Hepatocyte (in vitro differentiated cells): ENCODE measurements around the gene DMBT1. TPM values are rescaled to one million over a fixed set of nuclear protein-coding genes. Genes with fewer than 3 reads are reported as not detected.

Experiments used
- DNase-seq: peaks from one replicate; pipeline ENCODE4 v3.0.0-alpha.2; 2016; ENCODE audit warnings: low spot score
- H2AFZ ChIP-seq: fragments of 200-600 bp; sonication (generic); 2 replicates; pipeline ENCODE4 v1.6.0; 2016; ENCODE audit warnings: antibody characterized with exemption, mild to moderate bottlenecking
- H3K27ac ChIP-seq: fragments of 200-600 bp; sonication (generic); 2 replicates; pipeline ENCODE4 v1.5.1; 2016; ENCODE audit warnings: mild to moderate bottlenecking
- H3K27me3 ChIP-seq: fragments of 200-600 bp; sonication (generic); 2 replicates; pipeline ENCODE4 v1.6.1; 2016
- H3K36me3 ChIP-seq: fragments of 200-600 bp; sonication (generic); replicated peaks from 2 replicates; pipeline ENCODE4 v1.5.1; 2016; ENCODE audit warnings: low read depth; ENCODE audit not compliant: insufficient read depth
- H3K4me1 ChIP-seq: fragments of 200-600 bp; sonication (generic); 2 replicates; pipeline ENCODE4 v1.5.1; 2016; ENCODE audit warnings: mild to moderate bottlenecking, moderate library complexity; ENCODE audit not compliant: insufficient read depth
- H3K4me2 ChIP-seq: fragments of 200-600 bp; sonication (generic); 2 replicates; pipeline ENCODE4 v1.6.0; 2016
- H3K4me3 ChIP-seq: fragments of 200-600 bp; sonication (generic); 2 replicates; pipeline ENCODE4 v1.5.1; 2016; ENCODE audit warnings: mild to moderate bottlenecking
- H3K79me2 ChIP-seq: fragments of 200-600 bp; sonication (generic); 2 replicates; pipeline ENCODE4 v1.6.0; 2017; ENCODE audit warnings: mild to moderate bottlenecking
- H3K9me2 ChIP-seq: fragments of 200-600 bp; sonication (generic); replicated peaks from 2 replicates; pipeline ENCODE4 v1.6.0; 2017; ENCODE audit warnings: mild to moderate bottlenecking; ENCODE audit not compliant: insufficient read depth
- H3K9me3 ChIP-seq: fragments of 200-600 bp; sonication (generic); 2 replicates; pipeline ENCODE4 v1.5.1; 2016; ENCODE audit warnings: low read depth, mild to moderate bottlenecking
- H4K20me1 ChIP-seq: fragments of 200-600 bp; sonication (generic); 2 replicates; pipeline ENCODE4 v1.6.0; 2016; ENCODE audit warnings: mild to moderate bottlenecking; ENCODE audit not compliant: insufficient read depth, poor library complexity, severe bottlenecking
- EZH2 ChIP-seq: fragments of 200-600 bp; sonication (generic); IDR thresholded peaks from 2 replicates; pipeline ENCODE4 v1.6.1; 2016; ENCODE audit warnings: antibody characterized with exemption, mild to moderate bottlenecking, borderline replicate concordance
- EZH2phosphoT487 ChIP-seq: fragments of 200-600 bp; sonication (generic); IDR thresholded peaks from one replicate; pipeline ENCODE4 v1.6.1; 2018; ENCODE audit warnings: antibody characterized with exemption, mild to moderate bottlenecking, low read depth, moderate library complexity; ENCODE audit not compliant: unreplicated experiment, severe bottlenecking
- WGBS: methylation state at CpG from one replicate; pipeline ENCODE4 v1.1.6; 2016; ENCODE audit warnings: low lambda C conversion rate; ENCODE audit errors: missing lambda C conversion rate; 5-methylcytosine and 5-hydroxymethylcytosine counted together
- polyA plus RNA-seq: library from polyadenylated mRNA; unstranded; fragments of >200 nt; fragmentation: Nextera tagmentation; extraction: Ambion mirVana; gene quantifications from 2 replicates; pipeline ENCODE4 v1.2.1, GENCODE V29; 2016
- total RNA-seq: library from RNA; depleted of rRNA; stranded (reverse); fragments of >200 nt; gene quantifications from 2 replicates; pipeline ENCODE4 v1.2.3, GENCODE V29; 2014
- TF ChIP-seq, protein P1 (sequence below): fragments of 200-600 bp; sonication (generic); IDR thresholded peaks from 2 replicates; pipeline ENCODE4 v1.5.1; 2016; ENCODE audit warnings: antibody characterized with exemption, mild to moderate bottlenecking; ENCODE audit not compliant: poor library complexity

DMBT1 gene
- total and polyA plus RNA-seq, 2 experiments from 2014 or later = 1.5 TPM; not detected in 1

GRCh38 chr10:122665329-122665860 lies 104.8 kb downstream of the DMBT1 start:
- Histone ChIP-seq H3K4me1 (no peaks in the 10 kb centered on the region), H3K9me3 (no peaks in the 10 kb centered on the region), H3K27me3 (peaks cover 14% of the 10 kb centered on the region), H4K20me1 (no peaks in the 10 kb centered on the region), H3K27ac (no peak overlapping the region), H3K79me2 (no peaks in the 10 kb centered on the region), H2AFZ (no peak overlapping the region), H3K36me3 (no peaks in the 10 kb centered on the region), H3K4me3 (no peak overlapping the region), H3K4me2 (no peak overlapping the region), H3K9me2 (no peaks in the 10 kb centered on the region)
- no peak for TF ChIP-seq EZH2phosphoT487
- no peak for TF ChIP-seq EZH2
- TF ChIP-seq, protein P1, sequence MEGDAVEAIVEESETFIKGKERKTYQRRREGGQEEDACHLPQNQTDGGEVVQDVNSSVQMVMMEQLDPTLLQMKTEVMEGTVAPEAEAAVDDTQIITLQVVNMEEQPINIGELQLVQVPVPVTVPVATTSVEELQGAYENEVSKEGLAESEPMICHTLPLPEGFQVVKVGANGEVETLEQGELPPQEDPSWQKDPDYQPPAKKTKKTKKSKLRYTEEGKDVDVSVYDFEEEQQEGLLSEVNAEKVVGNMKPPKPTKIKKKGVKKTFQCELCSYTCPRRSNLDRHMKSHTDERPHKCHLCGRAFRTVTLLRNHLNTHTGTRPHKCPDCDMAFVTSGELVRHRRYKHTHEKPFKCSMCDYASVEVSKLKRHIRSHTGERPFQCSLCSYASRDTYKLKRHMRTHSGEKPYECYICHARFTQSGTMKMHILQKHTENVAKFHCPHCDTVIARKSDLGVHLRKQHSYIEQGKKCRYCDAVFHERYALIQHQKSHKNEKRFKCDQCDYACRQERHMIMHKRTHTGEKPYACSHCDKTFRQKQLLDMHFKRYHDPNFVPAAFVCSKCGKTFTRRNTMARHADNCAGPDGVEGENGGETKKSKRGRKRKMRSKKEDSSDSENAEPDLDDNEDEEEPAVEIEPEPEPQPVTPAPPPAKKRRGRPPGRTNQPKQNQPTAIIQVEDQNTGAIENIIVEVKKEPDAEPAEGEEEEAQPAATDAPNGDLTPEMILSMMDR = no peak
- 77% methylated on average over 7 of the region's 7 CpGs for WGBS
- DNase-seq = no peak

- Histone ChIP-seq H3K4me3 (no peak overlapping the region), H3K27me3 (peaks cover 14% of the 10 kb centered on the region), H3K79me2 (no peaks in the 10 kb centered on the region), H3K4me1 (no peaks in the 10 kb centered on the region), H3K27ac (no peak overlapping the region), H3K36me3 (no peaks in the 10 kb centered on the region), H3K4me2 (no peak overlapping the region), H3K9me2 (no peaks in the 10 kb centered on the region), H2AFZ (no peak overlapping the region), H3K9me3 (no peaks in the 10 kb centered on the region), H4K20me1 (no peaks in the 10 kb centered on the region)
- no peak for DNase-seq
- 72% methylated on average over 4 of the region's 4 CpGs for WGBS
- TF ChIP-seq, protein P1 = no peak
- TF ChIP-seq EZH2phosphoT487 = no peak
- TF ChIP-seq EZH2 = no peak
Observed at GRCh38 chr10:122665946-122666345, 105.4 kb downstream of the DMBT1 start.

- TF ChIP-seq, protein P1 = no peak
- TF ChIP-seq EZH2phosphoT487 = no peak
- no peak for TF ChIP-seq EZH2
- Histone ChIP-seq H2AFZ (no peak overlapping the region), H3K4me1 (no peaks in the 10 kb centered on the region), H3K9me2 (no peaks in the 10 kb centered on the region), H3K27ac (no peak overlapping the region), H3K4me2 (no peak overlapping the region), H3K79me2 (no peaks in the 10 kb centered on the region), H4K20me1 (no peaks in the 10 kb centered on the region), H3K27me3 (peaks cover 14% of the 10 kb centered on the region), H3K4me3 (no peak overlapping the region), H3K9me3 (no peaks in the 10 kb centered on the region), H3K36me3 (no peaks in the 10 kb centered on the region)
- WGBS = 89% methylated on average over 2 of the region's 2 CpGs
- no peak for DNase-seq
Observed at GRCh38 chr10:122669045-122669444, 108.5 kb downstream of the DMBT1 start.
